H9 (cell line): Measurements from ENCODE around the gene OR12D2. TPM values are rescaled to one million over a fixed set of nuclear protein-coding genes. Genes with fewer than 3 reads are reported as not detected.
A peak's percentile ranks its signal among the peaks of the same experiment; 100 is the strongest.

Experiments
- DNase-seq: peaks from one replicate; pipeline ENCODE4 v3.0.0-alpha.2; 2017
- H2AFZ ChIP-seq: one replicate; pipeline ENCODE4 v1.6.1; 2013; ENCODE audit warnings: mild to moderate bottlenecking, low read length, control low read depth, moderate library complexity
- H2AK5ac ChIP-seq: 2 replicates; pipeline ENCODE4 v1.6.1; 2013; ENCODE audit warnings: low read length, control low read depth, mixed read lengths; ENCODE audit not compliant: insufficient read length
- H2BK120ac ChIP-seq: one replicate; pipeline ENCODE4 v1.6.1; 2013; ENCODE audit warnings: low read depth, mild to moderate bottlenecking, low read length, control low read depth, inconsistent platforms; ENCODE audit not compliant: poor library complexity, severe bottlenecking
- H2BK12ac ChIP-seq: 2 replicates; pipeline ENCODE4 v1.6.1; 2013; ENCODE audit warnings: low read length, control low read depth, mixed read lengths, low read depth; ENCODE audit not compliant: insufficient read length
- H2BK15ac ChIP-seq: 2 replicates; pipeline ENCODE4 v1.6.1; 2013; ENCODE audit warnings: low read depth, low read length, control low read depth
- H2BK20ac ChIP-seq: one replicate; pipeline ENCODE4 v1.6.1; 2013; ENCODE audit warnings: low read depth, mild to moderate bottlenecking, low read length, control low read depth, inconsistent platforms; ENCODE audit not compliant: poor library complexity, severe bottlenecking
- H2BK5ac ChIP-seq: 2 replicates; pipeline ENCODE4 v1.6.1; 2013; ENCODE audit warnings: low read length, control low read depth, mixed read lengths; ENCODE audit not compliant: insufficient read length
- H3K14ac ChIP-seq: 2 replicates; pipeline ENCODE4 v1.6.1; 2013; ENCODE audit warnings: low read length, control low read depth; ENCODE audit not compliant: insufficient read depth
- H3K18ac ChIP-seq: 2 replicates; pipeline ENCODE4 v1.6.1; 2013; ENCODE audit warnings: low read depth, mild to moderate bottlenecking, mixed read lengths, low read length, control low read depth; ENCODE audit not compliant: insufficient read length
- H3K23ac ChIP-seq: 2 replicates; pipeline ENCODE4 v1.6.1; 2013; ENCODE audit warnings: low read length, control low read depth, mixed read lengths, low read depth; ENCODE audit not compliant: insufficient read length
- H3K23me2 ChIP-seq: 2 replicates; pipeline ENCODE4 v1.6.1; 2013; ENCODE audit warnings: low read depth, mild to moderate bottlenecking, mixed read lengths, low read length, control low read depth; ENCODE audit not compliant: insufficient read length, poor library complexity, severe bottlenecking
- H3K27ac ChIP-seq: 2 replicates; pipeline ENCODE4 v1.5.1; 2013; ENCODE audit warnings: low read length, control low read depth, mixed read lengths, low read depth; ENCODE audit not compliant: insufficient read length
- H3K27me3 ChIP-seq: 2 replicates; pipeline ENCODE4 v1.6.1; 2013; ENCODE audit warnings: low read length, control low read depth, inconsistent platforms; ENCODE audit not compliant: insufficient read depth
- H3K4ac ChIP-seq: 2 replicates; pipeline ENCODE4 v1.6.1; 2013; ENCODE audit warnings: low read depth, mild to moderate bottlenecking, control low read depth, inconsistent platforms, low read length, moderate library complexity
- H3K4me1 ChIP-seq: 2 replicates; pipeline ENCODE4 v1.6.1; 2013; ENCODE audit warnings: low read length, control low read depth, inconsistent platforms; ENCODE audit not compliant: insufficient read depth
- H3K4me2 ChIP-seq: 2 replicates; pipeline ENCODE4 v1.6.1; 2013; ENCODE audit warnings: low read length, control low read depth, mixed read lengths; ENCODE audit not compliant: insufficient read length, insufficient read depth
- H3K56ac ChIP-seq: 2 replicates; pipeline ENCODE4 v1.6.1; 2013; ENCODE audit warnings: low read depth, mild to moderate bottlenecking, mixed read lengths, low read length, control low read depth; ENCODE audit not compliant: insufficient read length
- H3K79me1 ChIP-seq: 2 replicates; pipeline ENCODE4 v1.6.1; 2013; ENCODE audit warnings: low read depth, mild to moderate bottlenecking, moderate library complexity, low read length, control low read depth, inconsistent platforms; ENCODE audit not compliant: insufficient read depth, poor library complexity, severe bottlenecking
- H3K79me2 ChIP-seq: 2 replicates; pipeline ENCODE4 v1.6.1; 2013; ENCODE audit warnings: low read length, control low read depth, inconsistent platforms; ENCODE audit not compliant: insufficient read depth
- H3K9ac ChIP-seq: 2 replicates; pipeline ENCODE4 v1.6.1; 2013; ENCODE audit warnings: low read length, control low read depth, mixed read lengths; ENCODE audit not compliant: insufficient read length; ENCODE audit errors: extremely low read depth
- H3K9me3 ChIP-seq: one replicate; pipeline ENCODE4 v1.6.1; 2013; ENCODE audit warnings: low read depth, low read length, inconsistent platforms; ENCODE audit not compliant: control insufficient read depth
- H3T11ph ChIP-seq: one replicate; pipeline ENCODE4 v1.6.1; 2013; ENCODE audit warnings: mild to moderate bottlenecking, low read length, control low read depth, inconsistent platforms
- H4K20me1 ChIP-seq: one replicate; pipeline ENCODE4 v1.6.1; 2013; ENCODE audit not compliant: control insufficient read depth, insufficient read length, insufficient read depth
- H4K5ac ChIP-seq: 2 replicates; pipeline ENCODE4 v1.6.1; 2013; ENCODE audit warnings: low read depth, mild to moderate bottlenecking, mixed read lengths, low read length, control low read depth; ENCODE audit not compliant: insufficient read length
- H4K8ac ChIP-seq: replicated peaks from 2 replicates; pipeline ENCODE4 v1.6.1; 2013; ENCODE audit warnings: low read length, control low read depth, mixed read lengths, low read depth; ENCODE audit not compliant: insufficient read length
- H4K91ac ChIP-seq: 2 replicates; pipeline ENCODE4 v1.6.1; 2013; ENCODE audit warnings: low read depth, mild to moderate bottlenecking, moderate library complexity, mixed read lengths, low read length, control low read depth; ENCODE audit not compliant: insufficient read length
- H3K27ac Mint-ChIP-seq, 3 experiments: 2 replicates in 2 of 3; 3 replicates in 1 of 3; pipeline ENCODE4 v1.8.0; 2020 to 2021; ENCODE audit warnings: mixed read lengths in 3 of 3, mild to moderate bottlenecking in 1 of 3, moderate library complexity in 1 of 3
- H3K27me3 Mint-ChIP-seq: 2 replicates; pipeline ENCODE4 v1.8.0; 2021; ENCODE audit warnings: low read depth, mild to moderate bottlenecking, moderate library complexity, mixed read lengths
- H3K36me3 Mint-ChIP-seq, 3 experiments: 2 replicates in 2 of 3; 3 replicates in 1 of 3; pipeline ENCODE4 v1.8.0; 2020 to 2021; ENCODE audit warnings: low read depth in 3 of 3, mixed read lengths in 3 of 3; ENCODE audit not compliant: insufficient read depth in 1 of 3
- H3K4me1 Mint-ChIP-seq, 2 experiments: 2 replicates each; pipeline ENCODE4 v1.8.0; 2020; ENCODE audit warnings: mixed read lengths in 2 of 2
- H3K4me3 Mint-ChIP-seq, 2 experiments: 2 replicates in 1 of 2; 3 replicates in 1 of 2; pipeline ENCODE4 v1.8.0; 2020 to 2021; ENCODE audit warnings: mild to moderate bottlenecking in 2 of 2, mixed read lengths in 2 of 2, moderate library complexity in 1 of 2
- H3K9me3 Mint-ChIP-seq, 2 experiments: 2 replicates in 1 of 2; 3 replicates in 1 of 2; pipeline ENCODE4 v1.8.0; 2020; ENCODE audit warnings: mild to moderate bottlenecking in 2 of 2, mixed read lengths in 2 of 2, moderate library complexity in 1 of 2
- CTCF ChIP-seq: fragments of 200-600 bp; sonication (generic); conservative IDR thresholded peaks from 3 replicates; pipeline ENCODE4 v1.8.0; 2021; ENCODE audit warnings: antibody characterized with exemption, mild to moderate bottlenecking
- total RNA-seq: library from RNA; stranded (reverse); gene quantifications from 2 replicates; pipeline ENCODE4 v1.2.1, GENCODE V29; 2021

OR12D2 gene
- total RNA-seq, 1 experiment from 2014 or later: not detected

GRCh38 chr6:29414588-29414987, 19.2 kb downstream of the OR12D2 start, which contains the start of gene OR12D1:
Gene OR12D1, plus strand, starts transcription at chr6:29414928.
- no peak within 1 kb of the TSS for H2BK120ac ChIP-seq
- H3K18ac ChIP-seq: no peak within 1 kb of the TSS
- H3K4me1 ChIP-seq: no peaks in the 10 kb centered on the region
- H2BK20ac ChIP-seq: no peak within 1 kb of the TSS
- no peak within 1 kb of the TSS for H2BK5ac ChIP-seq
- no peaks in the 10 kb centered on the region for H4K20me1 ChIP-seq
- H3K27ac ChIP-seq: no peak within 1 kb of the TSS
- Mint-ChIP-seq H3K27ac (no peak within 1 kb of the TSS), H3K36me3 (no peaks in the 10 kb centered on the region), H3K9me3 (peaks cover 2 to 7% of the 10 kb centered on the region in 2 experiments; a peak in 3 of 5 replicates), H3K27me3 (peaks cover 5% of the 10 kb centered on the region; the same call in 1 of the 2 replicates), H3K4me1 (no peaks in the 10 kb centered on the region), H3K4me3 (no peak within 1 kb of the TSS)
- no peak within 1 kb of the TSS for H2AK5ac ChIP-seq
- no peaks in the 10 kb centered on the region for H3K9me3 ChIP-seq
- H3K14ac ChIP-seq: no peak within 1 kb of the TSS
- no peak within 1 kb of the TSS for H4K8ac ChIP-seq
- H2BK15ac ChIP-seq: no peak within 1 kb of the TSS
- no peak within 1 kb of the TSS for H3T11ph ChIP-seq
- no peaks in the 10 kb centered on the region for H3K79me2 ChIP-seq
- no peak within 1 kb of the TSS for H4K91ac ChIP-seq
- no peak within 1 kb of the TSS for H2AFZ ChIP-seq
- H2BK12ac ChIP-seq: no peak within 1 kb of the TSS
- H3K4me2 ChIP-seq: no peak within 1 kb of the TSS
- H3K79me1 ChIP-seq: no peaks in the 10 kb centered on the region
- DNase-seq: no peak
- no peak within 1 kb of the TSS for H4K5ac ChIP-seq
- peak; percentile 59 for TF ChIP-seq CTCF
- no peak within 1 kb of the TSS for H3K4ac ChIP-seq
- no peaks in the 10 kb centered on the region for H3K23me2 ChIP-seq
- H3K56ac ChIP-seq: no peak within 1 kb of the TSS
- H3K9ac ChIP-seq: no peak within 1 kb of the TSS
- no peaks in the 10 kb centered on the region for H3K27me3 ChIP-seq
- H3K23ac ChIP-seq: no peak within 1 kb of the TSS
